Thoracic aorta (tissue), 2 donors: ENCODE data around the gene CCNJL. TPM values are rescaled to one million over a fixed set of nuclear protein-coding genes. Genes with fewer than 3 reads are reported as not detected.

Experiments used
- ATAC-seq: fragments of 150-250 bp; one replicate; pipeline ENCODE4 v1.8.0; 2017; ENCODE audit warnings: low read depth; ENCODE audit not compliant: insufficient number of reproducible peaks, low FRiP score
- DNase-seq: peaks from one replicate; pipeline ENCODE4 v3.0.0-alpha.2; 2020; ENCODE audit warnings: low spot score
- H3K27ac ChIP-seq, 2 donors: fragments of 200-600 bp; sonication (generic); 1 replicate in 1 of 2; 2 replicates in 1 of 2; pipeline ENCODE4 v1.5.1; 2016; ENCODE audit warnings: mild to moderate bottlenecking in 2 of 2, moderate library complexity in 2 of 2
- H3K27me3 ChIP-seq: fragments of 200-600 bp; sonication (generic); replicated peaks from 2 replicates; pipeline ENCODE4 v1.6.0; 2016; ENCODE audit warnings: mild to moderate bottlenecking; ENCODE audit not compliant: insufficient read depth
- H3K36me3 ChIP-seq: fragments of 200-600 bp; sonication (generic); one replicate; pipeline ENCODE4 v1.5.1; 2016
- H3K4me1 ChIP-seq, 2 donors: fragments of 200-600 bp; sonication (generic); 1 replicate in 1 of 2; 2 replicates in 1 of 2; pipeline versions ENCODE4 v1.5.1 to v1.6.0; 2016; ENCODE audit warnings: low read depth in 2 of 2, mild to moderate bottlenecking in 1 of 2; ENCODE audit not compliant: control insufficient read depth in 1 of 2
- H3K4me3 ChIP-seq: fragments of 200-600 bp; sonication (generic); 2 replicates; pipeline ENCODE4 v1.5.1; 2016; ENCODE audit warnings: mild to moderate bottlenecking
- H3K9me3 ChIP-seq: fragments of 200-600 bp; sonication (generic); 2 replicates; pipeline ENCODE4 v1.5.1; 2016
- CTCF ChIP-seq: fragments of 200-600 bp; sonication (generic); IDR thresholded peaks from one replicate; pipeline ENCODE4 v1.5.1; 2019; ENCODE audit warnings: antibody characterized with exemption
- total RNA-seq, 2 donors: library from RNA; depleted of rRNA; stranded (reverse); fragments of >200 nt; gene quantifications; one replicate each; pipeline versions ENCODE4 v1.1.0 to v1.2.3, GENCODE V29; 2016

The CCNJL gene
- total RNA-seq, 2 donors from 2014 or later: 0.54 to 3.0 TPM

- peaks cover 0 to 14% of the 10 kb centered on the region in 2 donors for H3K4me1 ChIP-seq
- no peaks in the 10 kb centered on the region for H3K36me3 ChIP-seq
- ATAC-seq (no peak), DNase-seq (no peak)
- H3K4me3 ChIP-seq: no peak overlapping the region
- no peaks in the 10 kb centered on the region for H3K9me3 ChIP-seq
- H3K27ac ChIP-seq: no peak overlapping the region
- H3K27me3 ChIP-seq: no peaks in the 10 kb centered on the region
- no peak for TF ChIP-seq CTCF
These were observed 79.1 kb downstream of the CCNJL start for GRCh38 chr5:160233215-160233614.

GRCh38 chr5:160231783-160232342 lies 80.5 kb downstream of the CCNJL start:
- Histone ChIP-seq H3K9me3 (no peaks in the 10 kb centered on the region), H3K4me1 (peaks cover 0 to 14% of the 10 kb centered on the region in 2 donors), H3K4me3 (no peak overlapping the region), H3K27me3 (no peaks in the 10 kb centered on the region), H3K36me3 (no peaks in the 10 kb centered on the region), H3K27ac (no peak overlapping the region)
- no peak for ATAC-seq
- no peak for DNase-seq
- TF ChIP-seq CTCF: no peak

GRCh38 chr5:160230686-160231527 lies 81.5 kb downstream of the CCNJL start:
- Histone ChIP-seq H3K36me3 (no peaks in the 10 kb centered on the region), H3K4me1 (peaks cover 0 to 14% of the 10 kb centered on the region in 2 donors), H3K27ac (no peak overlapping the region), H3K4me3 (no peak overlapping the region), H3K27me3 (no peaks in the 10 kb centered on the region), H3K9me3 (no peaks in the 10 kb centered on the region)
- TF ChIP-seq CTCF: no peak
- ATAC-seq: peak; percentile 65
- DNase-seq: peak; percentile 31

- Histone ChIP-seq H3K4me1 (peaks cover 0 to 14% of the 10 kb centered on the region in 2 donors), H3K27me3 (no peaks in the 10 kb centered on the region), H3K36me3 (no peaks in the 10 kb centered on the region), H3K27ac (no peak within 1 kb of the TSS), H3K4me3 (no peak within 1 kb of the TSS), H3K9me3 (no peaks in the 10 kb centered on the region)
- no peak for DNase-seq
- ATAC-seq: no peak
- no peak for TF ChIP-seq CTCF
These were observed 83.1 kb downstream of the CCNJL start, which contains the start of gene FABP6 for GRCh38 chr5:160229190-160229742. Gene FABP6, plus strand, starts transcription at chr5:160229506. Its CDS starts 52 bp downstream, at chr5:160229558.

DNA sequence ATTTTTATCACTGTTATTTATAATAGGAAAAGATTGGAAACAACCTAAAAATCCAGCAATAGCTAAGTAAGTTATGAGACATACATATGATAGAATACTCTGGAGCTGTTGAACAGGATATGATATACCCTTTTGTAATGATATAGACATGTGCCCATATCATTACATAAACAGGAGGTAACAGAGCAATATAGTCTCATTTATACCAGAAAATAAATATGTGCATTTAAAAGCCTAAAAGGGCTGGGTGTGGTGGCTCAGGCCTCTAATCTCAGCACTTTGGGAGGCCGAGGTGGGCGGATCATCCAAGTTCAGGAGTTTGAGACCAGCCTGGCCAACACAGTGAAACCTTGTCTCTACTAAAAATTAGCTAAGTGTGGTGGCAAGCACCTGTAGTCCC lies 85.4 kb downstream of the CCNJL start:
- ATAC-seq (no peak), DNase-seq (no peak)
- Histone ChIP-seq H3K9me3 (no peaks in the 10 kb centered on the region), H3K27me3 (no peaks in the 10 kb centered on the region), H3K4me3 (no peak overlapping the region), H3K4me1 (peaks cover 0 to 14% of the 10 kb centered on the region in 2 donors), H3K27ac (no peak overlapping the region), H3K36me3 (no peaks in the 10 kb centered on the region)
- no peak for TF ChIP-seq CTCF
